ES-I3 (cell line): ENCODE results near the gene CNN2.

ENCODE experiments used
- H3K36me3 ChIP-seq: 2 replicates; pipeline ENCODE4 v1.6.1; 2013; ENCODE audit warnings: mild to moderate bottlenecking, low read length, control low read depth, moderate library complexity; ENCODE audit not compliant: insufficient read depth
- H3K4me1 ChIP-seq: 2 replicates; pipeline ENCODE4 v1.6.1; 2013; ENCODE audit warnings: mild to moderate bottlenecking, control low read depth, low read length; ENCODE audit not compliant: insufficient read depth
- H3K9ac ChIP-seq: 2 replicates; pipeline ENCODE4 v1.6.1; 2013; ENCODE audit warnings: low read depth, mild to moderate bottlenecking, low read length, moderate library complexity
- H3K9me3 ChIP-seq: 2 replicates; pipeline ENCODE4 v1.6.1; 2013; ENCODE audit warnings: mild to moderate bottlenecking, low read length, moderate library complexity; ENCODE audit not compliant: control insufficient read depth, insufficient read depth

The CNN2 gene

DNA sequence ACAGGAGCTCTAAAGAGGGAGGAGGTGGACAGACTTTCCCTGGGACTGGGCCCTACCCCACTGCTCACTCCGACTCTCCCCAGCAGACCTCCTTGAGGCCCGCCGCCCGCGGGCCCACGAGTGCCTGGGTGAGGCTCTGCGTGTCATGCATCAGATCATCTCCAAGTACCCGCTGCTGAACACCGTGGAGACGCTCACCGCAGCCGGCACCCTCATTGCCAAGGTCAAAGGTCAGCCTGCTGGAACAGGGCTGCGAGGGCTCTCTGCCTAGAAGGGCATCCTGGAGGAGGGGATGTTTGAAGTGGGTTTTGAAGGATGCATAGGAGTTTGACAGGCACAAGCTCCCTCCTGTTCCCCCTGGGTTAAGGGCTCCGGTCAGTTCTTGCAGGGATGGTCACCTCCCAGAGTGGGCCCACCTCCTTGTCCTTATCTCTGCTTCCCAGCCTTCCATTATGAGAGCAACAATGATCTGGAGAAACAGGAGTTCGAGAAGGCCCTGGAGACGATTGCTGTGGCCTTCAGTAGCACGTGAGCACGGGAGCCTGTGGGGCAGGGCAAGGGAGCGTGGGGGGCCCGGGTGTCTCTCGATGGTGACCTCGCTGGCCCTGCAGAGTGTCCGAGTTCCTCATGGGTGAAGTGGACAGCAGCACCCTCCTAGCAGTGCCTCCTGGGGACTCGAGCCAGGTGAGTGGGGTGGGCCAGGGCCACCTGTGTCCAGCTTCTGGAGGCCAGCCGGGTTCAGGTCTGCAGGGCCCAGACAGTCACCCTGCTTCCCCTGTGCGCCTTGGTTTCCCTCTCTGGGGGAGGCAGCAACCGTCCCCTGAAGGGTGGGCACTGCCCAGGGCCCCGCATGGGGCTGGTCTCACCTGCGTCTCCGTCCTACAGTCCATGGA is 46.9 kb downstream of the CNN2 start:
- peaks cover 3% of the 10 kb centered on the region for H3K36me3 ChIP-seq
- H3K9me3 ChIP-seq, result no peaks in the 10 kb centered on the region
- H3K4me1 ChIP-seq, result no peaks in the 10 kb centered on the region
- no peak overlapping the region for H3K9ac ChIP-seq

DNA sequence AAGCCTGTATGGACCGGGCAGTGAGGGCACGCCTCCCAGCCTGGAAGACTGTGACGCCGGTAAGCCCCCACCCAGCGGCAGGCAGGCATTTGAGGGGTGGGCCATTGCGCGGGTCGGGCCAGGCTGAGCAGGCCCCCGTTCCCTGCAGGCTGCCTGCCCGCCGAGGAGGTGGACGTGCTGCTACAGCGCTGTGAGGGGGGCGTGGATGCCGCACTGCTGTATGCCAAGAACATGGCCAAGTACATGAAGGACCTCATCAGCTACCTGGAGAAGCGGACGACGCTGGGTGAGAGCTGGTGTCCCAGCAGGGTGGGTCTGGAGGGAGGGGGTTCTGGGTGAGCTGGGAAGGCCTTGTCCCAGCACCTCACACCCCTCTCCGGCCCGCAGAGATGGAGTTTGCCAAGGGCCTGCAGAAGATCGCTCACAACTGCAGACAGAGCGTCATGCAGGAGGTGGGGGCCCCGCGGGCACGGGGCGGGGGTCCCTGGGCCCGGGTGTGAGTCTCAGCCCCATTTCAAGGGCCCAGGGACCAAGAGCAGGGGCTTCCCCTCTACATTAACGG is 47.6 kb downstream of the CNN2 start:
- Histone ChIP-seq H3K4me1 (no peaks in the 10 kb centered on the region), H3K9ac (no peak overlapping the region)

DNA sequence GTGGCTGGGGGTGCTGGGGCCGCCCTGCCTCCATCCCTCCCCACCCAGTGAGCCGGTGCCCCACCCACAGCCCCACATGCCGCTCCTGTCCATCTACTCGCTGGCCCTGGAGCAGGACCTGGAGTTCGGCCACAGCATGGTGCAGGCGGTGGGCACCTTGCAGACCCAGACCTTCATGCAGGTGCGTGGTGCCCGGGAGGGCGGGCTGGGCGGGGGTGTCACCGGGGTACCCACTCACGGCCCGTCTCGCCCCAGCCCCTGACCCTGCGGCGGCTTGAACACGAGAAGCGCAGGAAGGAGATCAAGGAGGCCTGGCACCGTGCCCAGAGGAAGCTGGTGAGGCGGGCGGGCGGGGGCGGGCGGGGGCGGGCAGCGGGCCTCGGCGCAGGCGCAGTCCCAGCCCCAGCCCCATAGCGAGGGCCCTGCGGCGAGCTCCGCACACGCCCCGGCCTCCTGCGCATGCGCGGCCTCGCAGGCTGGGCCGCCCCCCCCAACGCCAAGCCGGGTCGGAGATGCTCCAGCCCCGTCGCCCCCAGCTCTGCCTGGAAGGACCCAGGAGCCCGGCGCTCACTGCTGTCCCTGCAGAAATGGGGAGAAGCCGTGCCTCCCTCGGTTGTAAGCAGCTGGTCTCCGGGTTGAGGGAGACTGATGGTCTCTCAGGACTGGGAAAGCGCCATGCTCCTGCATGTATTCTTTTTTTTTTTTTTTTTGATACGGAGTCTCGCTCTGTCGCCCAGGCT is 48.3 kb downstream of the CNN2 start:
- Histone ChIP-seq H3K36me3 (peaks cover 3% of the 10 kb centered on the region), H3K4me1 (no peaks in the 10 kb centered on the region)

More for the DNA sequence above, 47.6 kb downstream of the CNN2 start:
- H3K36me3 ChIP-seq, result peaks cover 3% of the 10 kb centered on the region
- no peaks in the 10 kb centered on the region for H3K9me3 ChIP-seq

DNA sequence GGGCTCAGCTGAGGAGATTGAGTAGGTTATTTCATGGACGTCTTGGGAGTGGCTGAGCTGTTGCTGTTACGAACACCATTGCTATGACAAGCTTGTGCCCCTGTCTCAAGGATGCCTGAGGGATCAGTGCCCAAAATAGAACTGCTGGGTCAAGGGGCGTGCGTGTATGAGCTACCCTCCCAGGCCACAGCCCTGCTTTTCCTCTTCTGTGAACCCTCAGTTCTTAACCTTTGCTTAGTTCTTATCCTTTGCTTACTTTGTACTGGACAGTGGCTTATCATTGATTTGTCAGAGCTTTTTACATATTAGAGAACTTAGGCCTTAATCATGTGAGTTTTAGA is 49.6 kb downstream of the CNN2 start:
- Histone ChIP-seq H3K4me1 (no peaks in the 10 kb centered on the region), H3K9ac (no peak overlapping the region), H3K36me3 (peaks cover 3% of the 10 kb centered on the region), H3K9me3 (no peaks in the 10 kb centered on the region)

More for the DNA sequence above, 48.3 kb downstream of the CNN2 start:
- no peak overlapping the region for H3K9ac ChIP-seq
- H3K9me3 ChIP-seq, result no peaks in the 10 kb centered on the region

DNA sequence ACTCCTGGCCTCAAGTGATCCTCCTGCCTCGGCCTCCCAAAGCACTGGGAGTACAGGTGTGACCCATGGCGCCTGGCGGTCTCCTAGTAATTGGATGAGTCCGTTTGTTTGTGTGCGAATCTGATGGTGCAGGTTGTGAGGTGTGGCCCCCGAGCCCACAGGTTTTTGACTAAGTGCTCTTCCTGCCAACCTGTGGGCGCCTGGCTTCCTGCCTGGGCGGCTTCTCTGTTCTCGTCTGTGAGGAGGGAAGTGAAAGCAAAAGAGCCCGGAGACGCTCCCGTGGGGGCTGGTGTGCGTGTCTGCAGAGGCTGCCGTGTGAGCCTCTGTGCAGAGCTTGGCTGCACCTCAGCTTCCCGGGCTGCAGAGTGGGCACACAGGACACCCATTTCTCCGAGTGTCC is 50.5 kb downstream of the CNN2 start:
- Histone ChIP-seq H3K9me3 (no peaks in the 10 kb centered on the region), H3K4me1 (no peaks in the 10 kb centered on the region), H3K36me3 (peaks cover 3% of the 10 kb centered on the region), H3K9ac (no peak overlapping the region)

DNA sequence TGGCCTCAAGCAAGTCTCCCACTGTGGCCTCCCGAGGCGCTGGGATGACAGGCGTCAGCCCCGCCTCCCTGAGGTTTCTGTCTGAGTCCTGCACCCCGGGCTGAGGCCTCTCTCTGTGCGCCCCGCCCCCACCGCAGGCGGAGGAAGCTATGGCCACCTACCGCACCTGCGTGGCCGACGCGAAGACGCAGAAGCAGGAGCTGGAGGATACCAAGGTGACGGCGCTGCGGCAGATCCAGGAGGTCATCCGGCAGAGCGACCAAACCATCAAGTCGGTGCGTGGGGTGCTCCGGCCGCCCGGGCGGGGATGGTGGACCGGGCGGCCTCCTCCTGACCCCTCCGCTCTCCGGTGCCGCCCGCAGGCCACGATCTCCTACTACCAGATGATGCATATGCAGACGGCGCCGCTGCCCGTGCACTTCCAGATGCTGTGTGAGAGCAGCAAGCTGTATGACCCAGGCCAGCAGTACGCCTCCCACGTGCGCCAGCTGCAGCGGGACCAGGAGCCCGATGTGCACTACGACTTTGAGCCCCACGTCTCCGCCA is 53.2 kb downstream of the CNN2 start:
- Histone ChIP-seq H3K4me1 (no peaks in the 10 kb centered on the region), H3K9ac (no peak overlapping the region), H3K36me3 (peaks cover 3% of the 10 kb centered on the region), H3K9me3 (no peaks in the 10 kb centered on the region)

DNA sequence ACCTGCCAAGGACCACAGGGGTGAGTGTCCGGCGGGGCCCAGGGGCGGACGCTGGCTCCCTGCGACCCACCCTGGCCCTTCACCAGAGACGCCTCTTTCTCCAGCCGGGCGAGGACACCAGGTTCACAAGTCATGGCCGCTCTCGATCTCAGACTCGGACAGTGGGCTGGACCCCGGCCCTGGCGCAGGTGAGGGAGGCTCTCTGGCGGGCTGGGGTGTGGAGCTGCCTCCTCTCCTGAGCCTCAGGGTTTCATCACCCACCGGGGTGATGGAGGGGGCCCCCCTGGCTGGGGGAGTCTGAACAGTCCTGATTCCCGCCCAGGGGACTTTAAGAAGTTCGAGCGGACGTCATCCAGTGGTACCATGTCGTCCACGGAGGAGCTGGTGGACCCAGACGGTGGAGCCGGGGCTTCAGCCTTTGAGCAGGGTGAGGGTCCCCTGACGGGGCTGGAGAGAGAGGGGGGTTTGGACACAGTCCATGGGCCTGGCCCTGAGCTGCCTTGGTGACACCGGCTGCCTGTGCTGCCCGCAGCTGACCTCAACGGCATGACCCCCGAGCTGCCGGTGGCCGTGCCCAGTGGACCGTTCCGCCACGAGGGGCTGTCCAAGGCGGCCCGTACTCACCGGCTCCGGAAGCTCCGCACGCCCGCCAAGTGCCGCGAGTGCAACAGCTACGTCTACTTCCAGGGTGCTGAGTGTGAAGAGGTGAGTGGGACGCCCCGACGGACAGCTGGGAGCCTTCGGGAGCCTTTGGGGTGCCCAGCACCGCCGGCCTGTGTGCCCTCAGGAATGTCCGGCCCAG is 54.2 kb downstream of the CNN2 start:
- Histone ChIP-seq H3K9ac (no peak overlapping the region), H3K36me3 (peaks cover 3% of the 10 kb centered on the region), H3K9me3 (no peaks in the 10 kb centered on the region), H3K4me1 (no peaks in the 10 kb centered on the region)

DNA sequence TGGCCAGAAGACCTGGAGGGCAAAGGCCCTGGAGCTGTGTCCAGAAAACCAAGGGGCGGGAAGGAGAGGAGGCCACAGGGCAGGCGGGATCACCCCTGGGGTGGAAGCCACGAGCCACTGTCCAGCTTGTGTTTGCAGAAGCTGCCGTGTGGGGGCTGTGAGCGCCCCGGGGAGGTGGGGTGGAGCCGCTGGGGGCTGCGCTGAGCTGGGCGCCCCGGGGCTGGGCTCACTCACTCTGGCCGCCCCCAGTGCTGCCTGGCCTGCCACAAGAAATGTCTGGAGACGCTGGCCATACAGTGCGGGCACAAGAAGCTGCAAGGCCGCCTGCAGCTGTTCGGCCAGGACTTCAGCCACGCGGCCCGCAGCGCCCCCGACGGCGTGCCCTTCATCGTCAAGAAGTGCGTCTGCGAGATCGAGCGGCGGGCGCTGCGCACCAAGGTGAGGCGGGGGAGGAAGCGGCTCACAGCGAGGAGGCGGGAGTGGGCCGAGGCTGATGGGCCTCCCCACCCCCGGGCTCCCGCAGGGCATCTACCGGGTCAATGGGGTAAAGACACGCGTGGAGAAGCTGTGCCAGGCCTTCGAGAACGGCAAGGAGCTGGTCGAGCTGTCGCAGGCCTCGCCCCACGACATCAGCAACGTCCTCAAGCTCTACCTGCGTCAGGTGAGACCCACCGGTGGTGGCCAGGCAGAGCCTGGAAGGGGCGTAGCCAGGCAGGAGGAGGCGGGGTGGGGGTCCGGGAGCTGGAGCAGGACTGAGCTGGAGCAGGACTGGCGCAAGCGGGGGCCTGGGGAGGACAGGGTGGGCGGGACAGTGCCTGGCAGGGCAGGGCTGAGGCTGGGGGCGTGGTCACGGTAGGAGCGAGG is 55.1 kb downstream of the CNN2 start:
- Histone ChIP-seq H3K4me1 (no peaks in the 10 kb centered on the region), H3K9ac (peak overlapping the region; percentile 52; the same call in 1 of the 2 replicates), H3K36me3 (no peaks in the 10 kb centered on the region), H3K9me3 (no peaks in the 10 kb centered on the region)

DNA sequence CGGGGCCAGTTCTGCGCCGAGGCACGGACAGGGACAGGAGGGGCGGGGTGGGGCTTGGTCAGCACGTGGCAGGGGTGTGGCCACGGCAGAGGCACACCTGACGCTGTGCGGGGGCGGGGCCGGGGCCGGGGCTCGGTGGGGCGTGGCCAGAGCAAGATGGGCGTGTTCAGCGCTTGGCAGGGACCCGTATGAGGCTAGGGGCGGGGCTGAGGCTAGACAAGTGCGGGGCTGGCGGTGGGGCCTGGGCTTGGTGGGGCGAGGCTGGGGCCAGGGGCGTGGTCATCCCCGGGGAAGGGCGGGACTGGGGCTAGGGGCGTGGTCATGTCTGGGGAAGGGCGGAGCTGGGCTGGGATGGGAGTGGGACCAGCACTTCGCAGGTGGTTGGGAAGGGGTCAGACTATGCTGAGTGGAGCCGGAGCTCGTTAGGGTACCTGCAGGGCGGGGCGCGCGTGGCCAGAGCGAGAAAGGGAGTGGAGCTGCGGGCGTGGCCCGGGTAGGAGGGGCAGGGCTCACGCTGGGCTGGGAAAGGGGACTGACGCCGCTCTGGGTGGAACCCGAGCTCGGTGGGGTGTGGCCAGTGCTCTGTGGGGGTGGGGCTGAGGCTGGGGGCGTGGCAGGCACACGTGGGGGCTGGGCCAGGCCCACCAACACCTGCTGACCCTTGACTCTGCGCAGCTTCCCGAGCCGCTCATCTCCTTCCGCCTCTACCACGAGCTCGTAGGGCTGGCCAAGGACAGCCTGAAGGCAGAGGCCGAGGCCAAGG is 55.9 kb downstream of the CNN2 start:
- Histone ChIP-seq H3K4me1 (no peaks in the 10 kb centered on the region), H3K36me3 (no peaks in the 10 kb centered on the region), H3K9me3 (no peaks in the 10 kb centered on the region), H3K9ac (peak overlapping the region; percentile 76; the same call in 1 of the 2 replicates)

DNA sequence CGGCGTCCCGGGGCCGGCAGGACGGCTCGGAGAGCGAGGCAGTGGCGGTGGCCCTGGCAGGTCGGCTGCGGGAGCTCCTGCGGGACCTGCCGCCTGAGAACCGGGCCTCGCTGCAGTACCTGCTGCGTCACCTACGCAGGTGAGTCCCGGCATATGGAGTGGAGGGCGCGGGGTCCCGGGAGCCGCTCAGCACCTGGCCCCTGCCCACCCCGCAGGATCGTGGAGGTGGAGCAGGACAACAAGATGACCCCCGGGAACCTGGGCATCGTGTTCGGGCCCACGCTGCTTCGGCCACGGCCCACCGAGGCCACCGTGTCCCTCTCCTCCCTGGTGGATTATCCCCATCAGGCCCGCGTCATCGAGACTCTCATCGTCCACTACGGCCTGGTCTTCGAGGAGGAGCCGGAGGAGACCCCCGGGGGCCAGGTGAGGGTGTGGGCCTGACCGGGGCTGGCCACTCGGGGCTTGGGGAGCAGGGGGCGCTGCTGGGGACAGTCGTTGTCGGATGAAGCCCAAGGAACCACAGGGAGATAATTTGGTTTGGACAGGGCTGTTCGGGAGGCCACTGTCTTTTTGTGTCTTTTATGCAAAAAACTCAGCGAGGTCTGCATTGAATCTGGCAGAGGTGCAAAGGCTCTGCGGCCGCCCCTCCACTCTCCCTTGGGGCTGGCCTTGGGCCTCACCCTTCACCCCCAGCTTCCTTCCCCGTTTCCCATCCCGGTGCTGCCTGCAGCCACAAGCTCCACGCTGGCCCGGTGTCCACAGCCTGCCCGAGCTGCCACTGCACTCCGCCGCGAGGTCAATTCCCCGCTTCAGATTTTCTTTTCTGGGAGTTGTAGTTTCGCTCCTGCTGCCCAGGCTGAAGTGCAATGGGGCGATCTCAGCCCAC is 56.8 kb downstream of the CNN2 start:
- peak overlapping the region; percentile 76; the same call in 1 of the 2 replicates for H3K9ac ChIP-seq
- H3K36me3 ChIP-seq, result peaks cover 3% of the 10 kb centered on the region; the same call in 1 of the 2 replicates

DNA sequence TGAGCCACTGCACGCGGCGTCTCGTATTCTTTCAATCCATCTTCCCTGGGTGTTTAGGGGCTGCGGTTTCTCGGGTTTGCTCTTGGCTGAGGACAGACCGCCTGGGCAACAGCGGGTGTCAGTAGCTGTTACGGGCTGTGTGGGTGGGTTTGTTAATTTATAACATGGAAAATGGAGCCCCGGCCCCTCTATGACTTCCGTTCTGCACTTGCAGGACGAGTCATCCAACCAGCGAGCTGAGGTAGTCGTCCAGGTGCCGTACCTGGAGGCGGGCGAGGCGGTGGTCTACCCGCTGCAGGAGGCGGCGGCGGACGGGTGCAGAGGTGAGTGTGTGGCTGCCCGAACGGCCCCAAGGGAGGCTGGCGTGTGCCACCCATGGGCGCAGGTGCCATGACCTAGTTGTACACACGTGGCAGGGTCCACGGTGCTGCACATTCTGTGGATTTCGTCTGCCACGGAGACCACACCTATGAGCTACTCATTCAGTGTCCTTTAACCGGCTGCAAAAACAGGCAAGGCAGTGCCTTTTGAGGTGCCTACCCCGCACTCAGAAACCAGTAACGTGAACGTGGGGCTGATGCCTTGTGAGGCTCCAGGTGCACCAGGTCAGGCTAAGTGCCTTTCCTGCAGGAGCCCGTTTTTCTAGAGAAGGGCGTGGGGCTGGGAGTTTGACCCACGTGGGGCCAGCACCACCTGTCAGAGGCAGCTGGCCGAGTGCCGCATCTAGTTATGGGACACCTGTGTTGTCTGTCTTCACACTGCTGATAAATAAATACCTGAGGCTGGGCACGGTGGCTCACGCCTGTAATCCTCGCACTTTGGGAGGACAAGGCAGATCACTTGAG is 57.8 kb downstream of the CNN2 start:
- Histone ChIP-seq H3K9ac (no peak overlapping the region), H3K4me1 (no peaks in the 10 kb centered on the region), H3K36me3 (peaks cover 3% of the 10 kb centered on the region), H3K9me3 (no peaks in the 10 kb centered on the region)

More for the DNA sequence above, 56.8 kb downstream of the CNN2 start:
- no peaks in the 10 kb centered on the region for H3K9me3 ChIP-seq
- no peaks in the 10 kb centered on the region for H3K4me1 ChIP-seq
